WTC11 (cell line): Measurements from ENCODE around the gene OGDH. TPM values are rescaled to one million over a fixed set of nuclear protein-coding genes. Genes with fewer than 3 reads are reported as not detected.

Experiments
- ATAC-seq: fragments of 200-7000 bp; cut with Tn5 transposase; 2 replicates; pipeline ENCODE4 v1.10.0; 2021; ENCODE audit warnings: mild to moderate bottlenecking, moderate library complexity
- Bru-seq: library from RNA; stranded (reverse); fragments of 400-500 nt; gene quantifications from one replicate; lab custom pipeline; 2021; lab: Mats Ljungman, UMichigan
- CTCF ChIA-PET: fragments of 300-600 bp; sonication (Branson Sonifier 250); formaldehyde crosslinking; loops from one replicate; lab custom pipeline; 2021; ENCODE audit warnings: antibody characterized with exemption; lab: Charles Lee
- POLR2A ChIA-PET: fragments of 350-600 bp; sonication (Branson Sonifier 250); formaldehyde crosslinking; loops from one replicate; lab custom pipeline; 2021; ENCODE audit warnings: antibody characterized with exemption; lab: Charles Lee
- DNase-seq: peaks from one replicate; pipeline ENCODE4 v3.0.0; 2021; ENCODE audit warnings: low spot score
- H3K27ac Mint-ChIP-seq: 2 replicates; pipeline ENCODE4 v1.8.0; 2021; ENCODE audit warnings: mixed read lengths
- H3K27me3 Mint-ChIP-seq: 2 replicates; pipeline ENCODE4 v1.8.0; 2021; ENCODE audit warnings: low read depth, mild to moderate bottlenecking, moderate library complexity, mixed read lengths
- H3K36me3 Mint-ChIP-seq: 2 replicates; pipeline ENCODE4 v1.8.0; 2021; ENCODE audit warnings: mixed read lengths
- H3K4me1 Mint-ChIP-seq: 2 replicates; pipeline ENCODE4 v1.8.0; 2022; ENCODE audit warnings: mixed read lengths
- H3K4me3 Mint-ChIP-seq: 2 replicates; pipeline ENCODE4 v1.8.0; 2021; ENCODE audit warnings: mild to moderate bottlenecking, moderate library complexity, mixed read lengths
- H3K9me3 Mint-ChIP-seq: 2 replicates; pipeline ENCODE4 v1.8.0; 2021; ENCODE audit warnings: mixed read lengths
- E2F1 ChIP-seq: sonication (generic); formaldehyde crosslinking; IDR thresholded peaks from 2 replicates; pipeline ENCODE4 v1.8.0; 2022; ENCODE audit warnings: mild to moderate bottlenecking, missing genetic modification reagents
- E2F5 ChIP-seq: sonication (generic); formaldehyde crosslinking; IDR thresholded peaks from 2 replicates; pipeline ENCODE4 v1.8.1; 2022; ENCODE audit warnings: mild to moderate bottlenecking, moderate library complexity, missing genetic modification reagents
- ESRRA ChIP-seq: sonication (generic); formaldehyde crosslinking; IDR thresholded peaks from 2 replicates; pipeline ENCODE4 v1.8.1; 2022; ENCODE audit warnings: mild to moderate bottlenecking, missing genetic modification reagents, borderline replicate concordance
- FOXJ3 ChIP-seq: sonication (generic); formaldehyde crosslinking; IDR thresholded peaks from 2 replicates; pipeline ENCODE4 v1.9.0; 2021; ENCODE audit warnings: missing genetic modification reagents, mild to moderate bottlenecking, borderline replicate concordance
- FOXK1 ChIP-seq: sonication (generic); formaldehyde crosslinking; IDR thresholded peaks from 2 replicates; pipeline ENCODE4 v1.8.0; 2022; ENCODE audit warnings: mild to moderate bottlenecking, moderate library complexity, missing genetic modification reagents
- FOXP1 ChIP-seq: sonication (generic); formaldehyde crosslinking; IDR thresholded peaks from 2 replicates; pipeline ENCODE4 v1.8.0; 2022; ENCODE audit warnings: missing genetic modification reagents, mild to moderate bottlenecking, moderate library complexity, borderline replicate concordance
- NFATC4 ChIP-seq: fragments of 250-450 bp; sonication (Bioruptor Pico); IDR thresholded peaks from 2 replicates; pipeline ENCODE4 v1.9.0; 2021; ENCODE audit warnings: mild to moderate bottlenecking
- NFE2L1 ChIP-seq: sonication (generic); formaldehyde crosslinking; IDR thresholded peaks from 2 replicates; pipeline ENCODE4 v1.8.1; 2023; ENCODE audit warnings: missing genetic modification reagents
- NFYB ChIP-seq: sonication (generic); formaldehyde crosslinking; conservative IDR thresholded peaks from 2 replicates; pipeline ENCODE4 v1.8.0; 2022; ENCODE audit warnings: low read depth, missing genetic modification reagents
- SOX15 ChIP-seq: fragments of 250-450 bp; sonication (Bioruptor Pico); IDR thresholded peaks from 2 replicates; pipeline ENCODE4 v1.9.0; 2021; ENCODE audit warnings: mild to moderate bottlenecking
- SP1 ChIP-seq: sonication (generic); formaldehyde crosslinking; conservative IDR thresholded peaks from 2 replicates; pipeline ENCODE4 v1.8.1; 2022; ENCODE audit warnings: missing genetic modification reagents
- STAT6 ChIP-seq: sonication (generic); formaldehyde crosslinking; conservative IDR thresholded peaks from 2 replicates; pipeline ENCODE4 v1.8.1; 2023; ENCODE audit warnings: mild to moderate bottlenecking, low read depth, missing genetic modification reagents, moderate library complexity
- TP53 ChIP-seq: sonication (generic); formaldehyde crosslinking; IDR thresholded peaks from 2 replicates; pipeline ENCODE4 v1.8.1; 2023; ENCODE audit warnings: mild to moderate bottlenecking, missing genetic modification reagents
- ZMAT4 ChIP-seq: fragments of 250-450 bp; sonication (Bioruptor Pico); IDR thresholded peaks from 2 replicates; pipeline ENCODE4 v1.9.0; 2021; ENCODE audit warnings: mild to moderate bottlenecking
- long read RNA-seq, 3 experiments: library from RNA in 1 of 3; library from capped mRNA in 1 of 3; library from polyadenylated mRNA in 1 of 3; unstranded in 2 of 3; stranded (forward) in 1 of 3; transcript quantifications; one replicate each; pipeline ENCODE4 v2.0.0, GENCODE V29; 2021
- total RNA-seq: library from RNA; stranded (reverse); gene quantifications from 3 replicates; pipeline ENCODE4 v1.2.3, GENCODE V29; 2021
- TF ChIP-seq, protein P1 (sequence below): sonication (generic); formaldehyde crosslinking; IDR thresholded peaks from 2 replicates; pipeline ENCODE4 v1.8.1; 2023; ENCODE audit warnings: mild to moderate bottlenecking, missing genetic modification reagents
- TF ChIP-seq, protein P2 (sequence below): sonication (generic); formaldehyde crosslinking; IDR thresholded peaks from 2 replicates; pipeline ENCODE4 v1.8.1; 2023; ENCODE audit warnings: mild to moderate bottlenecking, missing genetic modification reagents, moderate library complexity
- TF ChIP-seq, protein P3 (sequence below): fragments of 250-450 bp; sonication (Bioruptor Pico); IDR thresholded peaks from 2 replicates; pipeline ENCODE4 v1.8.0; 2021; ENCODE audit warnings: mild to moderate bottlenecking
- TF ChIP-seq, protein P4 (sequence below): sonication (generic); formaldehyde crosslinking; IDR thresholded peaks from 2 replicates; pipeline ENCODE4 v1.8.0; 2022; ENCODE audit warnings: mild to moderate bottlenecking, missing genetic modification reagents
- TF ChIP-seq, protein P5 (sequence below): sonication (generic); formaldehyde crosslinking; IDR thresholded peaks from 2 replicates; pipeline ENCODE4 v1.8.1; 2023; ENCODE audit warnings: mild to moderate bottlenecking, moderate library complexity, missing genetic modification reagents
- TF ChIP-seq, protein P6 (sequence below): sonication (generic); formaldehyde crosslinking; IDR thresholded peaks from 2 replicates; pipeline ENCODE4 v1.8.0; 2022; ENCODE audit warnings: mild to moderate bottlenecking, missing genetic modification reagents

OGDH gene
- total RNA-seq = 79.6 to 90.5 TPM (median 89.7 TPM) in 3 replicates
- Bru-seq, nascent RNA = percentile 70 among the genes with signal in this experiment
- long read RNA-seq, experiment 1, full-length matches to known transcripts = 285 of 404 reads
- long read RNA-seq, experiment 1, partial matches to known transcripts = 84 of 404 reads
- long read RNA-seq, experiment 1, other reads (novel, unspliced or antisense) = 35 of 404 reads
- long read RNA-seq, experiment 2, full-length matches to known transcripts = 16 of 97 reads
- long read RNA-seq, experiment 2, partial matches to known transcripts = 52 of 97 reads
- long read RNA-seq, experiment 2, other reads (novel, unspliced or antisense) = 29 of 97 reads
- long read RNA-seq, experiment 3, full-length matches to known transcripts = 4 of 21 reads
- long read RNA-seq, experiment 3, partial matches to known transcripts = 13 of 21 reads
- long read RNA-seq, experiment 3, other reads (novel, unspliced or antisense) = 4 of 21 reads

GRCh38 chr7:44606341-44607140, at the start of gene OGDH:
TSS of gene OGDH (plus strand) at chr7:44606627. CDS start at chr7:44624344, 17,717 bp downstream.
- ChIA-PET CTCF (interaction anchor here (1.0 to 1.4 kb wide), 2 partner anchors 15 to 41 kb away, joined by 3 to 8 read pairs; no protein-coding TSS in a partner anchor), POLR2A (interaction anchor here (0.6 to 1.7 kb wide), 10 partner anchors 16 to 379 kb away, joined by 3 to 7 read pairs (median 4); partner anchors contain the start of genes DDX56, H2AZ2 and TMED4)
- peak within 1 kb of the TSS; percentile 93 for H3K4me3 Mint-ChIP-seq
- peak; percentile 99 for DNase-seq
- peak; percentile 98 for ATAC-seq
- H3K36me3 Mint-ChIP-seq = no peaks in the 10 kb centered on the region
- H3K4me1 Mint-ChIP-seq = peaks cover 15% of the 10 kb centered on the region
- no peaks in the 10 kb centered on the region for H3K27me3 Mint-ChIP-seq
- peak within 1 kb of the TSS; percentile 99 for H3K27ac Mint-ChIP-seq
- H3K9me3 Mint-ChIP-seq = no peaks in the 10 kb centered on the region
- TF ChIP-seq NFATC4 (CRISPR knock-in tag) (no peak), ZMAT4 (CRISPR knock-in tag) (no peak), E2F1 (CRISPR knock-in tag) (0 out of 2 replicates have a peak, but pooled peaks have one; percentile 67), ESRRA (CRISPR knock-in tag) (peak; percentile 98), NFYB (peak; percentile 99), SOX15 (no peak), E2F5 (CRISPR knock-in tag) (peak; percentile 81), FOXJ3 (no peak), STAT6 (CRISPR knock-in tag) (no peak), SP1 (CRISPR knock-in tag) (peak; percentile 90), FOXK1 (CRISPR knock-in tag) (peak; percentile 71; the same call in 1 of the 2 replicates), FOXP1 (peak; percentile 10; the same call in 1 of the 2 replicates), TP53 (no peak), NFE2L1 (peak; percentile 52; the same call in 1 of the 2 replicates)
- TF ChIP-seq, protein P1, sequence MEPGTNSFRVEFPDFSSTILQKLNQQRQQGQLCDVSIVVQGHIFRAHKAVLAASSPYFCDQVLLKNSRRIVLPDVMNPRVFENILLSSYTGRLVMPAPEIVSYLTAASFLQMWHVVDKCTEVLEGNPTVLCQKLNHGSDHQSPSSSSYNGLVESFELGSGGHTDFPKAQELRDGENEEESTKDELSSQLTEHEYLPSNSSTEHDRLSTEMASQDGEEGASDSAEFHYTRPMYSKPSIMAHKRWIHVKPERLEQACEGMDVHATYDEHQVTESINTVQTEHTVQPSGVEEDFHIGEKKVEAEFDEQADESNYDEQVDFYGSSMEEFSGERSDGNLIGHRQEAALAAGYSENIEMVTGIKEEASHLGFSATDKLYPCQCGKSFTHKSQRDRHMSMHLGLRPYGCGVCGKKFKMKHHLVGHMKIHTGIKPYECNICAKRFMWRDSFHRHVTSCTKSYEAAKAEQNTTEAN (CRISPR knock-in tag) = 0 out of 2 replicates have a peak, but pooled peaks have one; percentile 4
- TF ChIP-seq, protein P2, sequence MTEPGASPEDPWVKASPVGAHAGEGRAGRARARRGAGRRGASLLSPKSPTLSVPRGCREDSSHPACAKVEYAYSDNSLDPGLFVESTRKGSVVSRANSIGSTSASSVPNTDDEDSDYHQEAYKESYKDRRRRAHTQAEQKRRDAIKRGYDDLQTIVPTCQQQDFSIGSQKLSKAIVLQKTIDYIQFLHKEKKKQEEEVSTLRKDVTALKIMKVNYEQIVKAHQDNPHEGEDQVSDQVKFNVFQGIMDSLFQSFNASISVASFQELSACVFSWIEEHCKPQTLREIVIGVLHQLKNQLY (CRISPR knock-in tag) = no peak
- TF ChIP-seq, protein P3, sequence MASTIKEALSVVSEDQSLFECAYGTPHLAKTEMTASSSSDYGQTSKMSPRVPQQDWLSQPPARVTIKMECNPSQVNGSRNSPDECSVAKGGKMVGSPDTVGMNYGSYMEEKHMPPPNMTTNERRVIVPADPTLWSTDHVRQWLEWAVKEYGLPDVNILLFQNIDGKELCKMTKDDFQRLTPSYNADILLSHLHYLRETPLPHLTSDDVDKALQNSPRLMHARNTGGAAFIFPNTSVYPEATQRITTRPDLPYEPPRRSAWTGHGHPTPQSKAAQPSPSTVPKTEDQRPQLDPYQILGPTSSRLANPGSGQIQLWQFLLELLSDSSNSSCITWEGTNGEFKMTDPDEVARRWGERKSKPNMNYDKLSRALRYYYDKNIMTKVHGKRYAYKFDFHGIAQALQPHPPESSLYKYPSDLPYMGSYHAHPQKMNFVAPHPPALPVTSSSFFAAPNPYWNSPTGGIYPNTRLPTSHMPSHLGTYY (CRISPR knock-in tag) = no peak
- TF ChIP-seq, protein P4, sequence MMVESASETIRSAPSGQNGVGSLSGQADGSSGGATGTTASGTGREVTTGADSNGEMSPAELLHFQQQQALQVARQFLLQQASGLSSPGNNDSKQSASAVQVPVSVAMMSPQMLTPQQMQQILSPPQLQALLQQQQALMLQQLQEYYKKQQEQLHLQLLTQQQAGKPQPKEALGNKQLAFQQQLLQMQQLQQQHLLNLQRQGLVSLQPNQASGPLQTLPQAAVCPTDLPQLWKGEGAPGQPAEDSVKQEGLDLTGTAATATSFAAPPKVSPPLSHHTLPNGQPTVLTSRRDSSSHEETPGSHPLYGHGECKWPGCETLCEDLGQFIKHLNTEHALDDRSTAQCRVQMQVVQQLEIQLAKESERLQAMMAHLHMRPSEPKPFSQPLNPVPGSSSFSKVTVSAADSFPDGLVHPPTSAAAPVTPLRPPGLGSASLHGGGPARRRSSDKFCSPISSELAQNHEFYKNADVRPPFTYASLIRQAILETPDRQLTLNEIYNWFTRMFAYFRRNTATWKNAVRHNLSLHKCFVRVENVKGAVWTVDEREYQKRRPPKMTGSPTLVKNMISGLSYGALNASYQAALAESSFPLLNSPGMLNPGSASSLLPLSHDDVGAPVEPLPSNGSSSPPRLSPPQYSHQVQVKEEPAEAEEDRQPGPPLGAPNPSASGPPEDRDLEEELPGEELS (CRISPR knock-in tag) = peak; percentile 20; the same call in 1 of the 2 replicates
- TF ChIP-seq, protein P5, sequence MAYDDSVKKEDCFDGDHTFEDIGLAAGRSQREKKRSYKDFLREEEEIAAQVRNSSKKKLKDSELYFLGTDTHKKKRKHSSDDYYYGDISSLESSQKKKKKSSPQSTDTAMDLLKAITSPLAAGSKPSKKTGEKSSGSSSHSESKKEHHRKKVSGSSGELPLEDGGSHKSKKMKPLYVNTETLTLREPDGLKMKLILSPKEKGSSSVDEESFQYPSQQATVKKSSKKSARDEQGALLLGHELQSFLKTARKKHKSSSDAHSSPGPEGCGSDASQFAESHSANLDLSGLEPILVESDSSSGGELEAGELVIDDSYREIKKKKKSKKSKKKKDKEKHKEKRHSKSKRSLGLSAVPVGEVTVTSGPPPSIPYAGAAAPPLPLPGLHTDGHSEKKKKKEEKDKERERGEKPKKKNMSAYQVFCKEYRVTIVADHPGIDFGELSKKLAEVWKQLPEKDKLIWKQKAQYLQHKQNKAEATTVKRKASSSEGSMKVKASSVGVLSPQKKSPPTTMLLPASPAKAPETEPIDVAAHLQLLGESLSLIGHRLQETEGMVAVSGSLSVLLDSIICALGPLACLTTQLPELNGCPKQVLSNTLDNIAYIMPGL (CRISPR knock-in tag) = no peak
- TF ChIP-seq, protein P6, sequence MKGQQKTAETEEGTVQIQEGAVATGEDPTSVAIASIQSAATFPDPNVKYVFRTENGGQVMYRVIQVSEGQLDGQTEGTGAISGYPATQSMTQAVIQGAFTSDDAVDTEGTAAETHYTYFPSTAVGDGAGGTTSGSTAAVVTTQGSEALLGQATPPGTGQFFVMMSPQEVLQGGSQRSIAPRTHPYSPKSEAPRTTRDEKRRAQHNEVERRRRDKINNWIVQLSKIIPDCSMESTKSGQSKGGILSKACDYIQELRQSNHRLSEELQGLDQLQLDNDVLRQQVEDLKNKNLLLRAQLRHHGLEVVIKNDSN (CRISPR knock-in tag) = peak; percentile 94
